Panc1 (cell line): Measurements from ENCODE around the gene GLRX. TPM values are rescaled to one million over a fixed set of nuclear protein-coding genes. Genes with fewer than 3 reads are reported as not detected.

Experiments used
- ATAC-seq: fragments of 200-7000 bp; cut with Tn5 transposase; 2 replicates; pipeline ENCODE4 v1.9.1; 2020; ENCODE audit warnings: mild to moderate bottlenecking, moderate library complexity
- BruUV-seq: library from RNA; stranded (reverse); fragments of 400-500 nt; replicated peaks from 2 replicates; lab custom pipeline; 2021; lab: Mats Ljungman, UMichigan
- CTCF ChIA-PET: fragments of 300-600 bp; sonication (Branson Sonifier 250); formaldehyde crosslinking; loops from one replicate; lab custom pipeline; 2022; ENCODE audit warnings: antibody characterized with exemption; lab: Charles Lee
- POLR2A ChIA-PET: fragments of 300-600 bp; sonication (Branson Sonifier 250); formaldehyde crosslinking; loops from one replicate; lab custom pipeline; 2022; ENCODE audit warnings: antibody characterized with exemption; lab: Charles Lee
- DNase-seq: peaks from one replicate; pipeline ENCODE4 v3.0.0-alpha.2; 2010; ENCODE audit warnings: low read depth, low spot score
- H3K27ac ChIP-seq: 2 replicates; pipeline ENCODE4 v1.5.1; 2011; ENCODE audit warnings: mild to moderate bottlenecking, low read length, inconsistent platforms
- H3K27me3 ChIP-seq: fragments of 200-500 bp; sonication (Bioruptor generic); 2 replicates; pipeline ENCODE4 v1.6.0; 2014; ENCODE audit warnings: low read length, inconsistent platforms; ENCODE audit not compliant: control insufficient read depth, insufficient read depth
- H3K36me3 ChIP-seq: fragments of 200-500 bp; sonication (Bioruptor generic); 2 replicates; pipeline ENCODE4 v1.5.1; 2014; ENCODE audit warnings: inconsistent platforms, mild to moderate bottlenecking, low read length, moderate library complexity; ENCODE audit not compliant: control insufficient read depth, insufficient read depth
- H3K4me1 ChIP-seq: 2 replicates; pipeline ENCODE4 v1.5.1; 2011; ENCODE audit warnings: inconsistent platforms, mild to moderate bottlenecking, low read length, moderate library complexity; ENCODE audit not compliant: control insufficient read depth, insufficient read depth
- H3K4me3 ChIP-seq, 2 experiments: 2 replicates each; pipeline ENCODE4 v1.5.1; 2011 to 2012; ENCODE audit warnings: low read depth in 2 of 2, low read length in 2 of 2, mild to moderate bottlenecking in 2 of 2, inconsistent platforms in 1 of 2, moderate library complexity in 1 of 2
- H3K9me3 ChIP-seq: fragments of 200-500 bp; sonication (Bioruptor generic); 2 replicates; pipeline ENCODE4 v1.5.1; 2014; ENCODE audit warnings: low read depth, mild to moderate bottlenecking, inconsistent platforms, low read length, moderate library complexity; ENCODE audit not compliant: control insufficient read depth, insufficient read depth
- POLR2AphosphoS5 ChIP-seq: IDR thresholded peaks from 2 replicates; pipeline ENCODE4 v1.6.1; 2012; ENCODE audit warnings: mild to moderate bottlenecking, low read depth, low read length, moderate library complexity
- REST ChIP-seq, 2 experiments: IDR thresholded peaks; 2 replicates each; pipeline ENCODE4 v1.6.1; 2011 to 2012; ENCODE audit warnings: low read depth in 2 of 2, control low read depth in 1 of 2, low read length in 1 of 2, mild to moderate bottlenecking in 1 of 2, moderate library complexity in 1 of 2; ENCODE audit not compliant: insufficient read depth in 1 of 2
- SIN3A ChIP-seq: IDR thresholded peaks from 2 replicates; pipeline ENCODE4 v1.6.1; 2012; ENCODE audit warnings: low read depth, mild to moderate bottlenecking, low read length, moderate library complexity, borderline replicate concordance; ENCODE audit not compliant: insufficient read depth
- TCF7L2 ChIP-seq: IDR thresholded peaks from 2 replicates; pipeline ENCODE4 v1.6.1; 2011; ENCODE audit warnings: mild to moderate bottlenecking, low read depth, low read length, inconsistent platforms
- in situ Hi-C: cut with HindIII; loops from 2 replicates; pipeline ENCODE4 v1.10.0; 2016; ENCODE audit warnings: low sequenced_read_pairs, low pct_unique_long_range_greater_than_20kb
- intact Hi-C: fragments of 100-400 bp; cut with micrococcal nuclease; formaldehyde crosslinking; loops from one replicate; pipeline ENCODE4 v1.10.0; 2022; ENCODE audit not compliant: unreplicated experiment
- total RNA-seq: library from RNA; stranded (reverse); gene quantifications from one replicate; pipeline ENCODE4 v1.2.1, GENCODE V29; 2021; ENCODE audit not compliant: unreplicated experiment
- TF ChIP-seq, protein P1 (sequence below): fragments of 450-650 bp; IDR thresholded peaks from 2 replicates; pipeline ENCODE4 v1.5.1; 2017; ENCODE audit warnings: mild to moderate bottlenecking

The GLRX gene
- total RNA-seq, 1 experiment from 2014 or later = 5.8 TPM

DNA sequence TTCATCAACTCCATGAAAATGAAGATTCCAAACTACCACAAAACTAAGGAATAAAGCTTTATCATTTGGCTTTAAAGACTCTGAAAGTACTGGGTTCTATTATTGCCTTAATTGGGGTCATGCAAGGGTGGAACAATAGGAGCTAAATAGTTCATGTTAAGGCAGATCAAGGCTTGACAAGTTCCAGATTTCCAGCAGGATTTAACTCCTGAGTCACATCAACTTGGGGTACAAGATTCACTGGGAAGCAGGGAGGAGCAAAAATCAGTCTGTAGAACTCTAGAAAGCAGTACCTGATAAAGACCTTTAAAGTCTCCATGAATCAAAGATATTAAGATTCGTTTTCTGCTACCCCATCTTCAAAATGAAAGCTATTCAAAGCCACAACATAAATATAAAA is 41.9 kb upstream of the GLRX start:
- Histone ChIP-seq H3K4me3 (no peak overlapping the region), H3K9me3 (no peaks in the 10 kb centered on the region), H3K27ac (no peak overlapping the region), H3K4me1 (peaks cover 5% of the 10 kb centered on the region; the same call in 1 of the 2 replicates), H3K36me3 (no peaks in the 10 kb centered on the region), H3K27me3 (no peaks in the 10 kb centered on the region)
- in situ Hi-C loops = no loop called here
- TF ChIP-seq REST (IDR thresholded peaks at IDR 0.05; ENCODE audit: insufficient read depth in 1 of 2, low read depth in 2 of 2, low read length in 1 of 2) (no peak), SIN3A (no peak), TCF7L2 (no peak), POLR2AphosphoS5 (no peak)
- TF ChIP-seq, protein P1, sequence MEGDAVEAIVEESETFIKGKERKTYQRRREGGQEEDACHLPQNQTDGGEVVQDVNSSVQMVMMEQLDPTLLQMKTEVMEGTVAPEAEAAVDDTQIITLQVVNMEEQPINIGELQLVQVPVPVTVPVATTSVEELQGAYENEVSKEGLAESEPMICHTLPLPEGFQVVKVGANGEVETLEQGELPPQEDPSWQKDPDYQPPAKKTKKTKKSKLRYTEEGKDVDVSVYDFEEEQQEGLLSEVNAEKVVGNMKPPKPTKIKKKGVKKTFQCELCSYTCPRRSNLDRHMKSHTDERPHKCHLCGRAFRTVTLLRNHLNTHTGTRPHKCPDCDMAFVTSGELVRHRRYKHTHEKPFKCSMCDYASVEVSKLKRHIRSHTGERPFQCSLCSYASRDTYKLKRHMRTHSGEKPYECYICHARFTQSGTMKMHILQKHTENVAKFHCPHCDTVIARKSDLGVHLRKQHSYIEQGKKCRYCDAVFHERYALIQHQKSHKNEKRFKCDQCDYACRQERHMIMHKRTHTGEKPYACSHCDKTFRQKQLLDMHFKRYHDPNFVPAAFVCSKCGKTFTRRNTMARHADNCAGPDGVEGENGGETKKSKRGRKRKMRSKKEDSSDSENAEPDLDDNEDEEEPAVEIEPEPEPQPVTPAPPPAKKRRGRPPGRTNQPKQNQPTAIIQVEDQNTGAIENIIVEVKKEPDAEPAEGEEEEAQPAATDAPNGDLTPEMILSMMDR = no peak
- BruUV-seq = no TSS peak
- intact Hi-C loops = loop anchor here (10.0 kb wide), 1 partner anchor 740 kb away; no protein-coding TSS in a partner anchor
- ChIA-PET CTCF (no interaction called here), POLR2A (no interaction called here)
- DNase-seq (no peak), ATAC-seq (no peak)

DNA sequence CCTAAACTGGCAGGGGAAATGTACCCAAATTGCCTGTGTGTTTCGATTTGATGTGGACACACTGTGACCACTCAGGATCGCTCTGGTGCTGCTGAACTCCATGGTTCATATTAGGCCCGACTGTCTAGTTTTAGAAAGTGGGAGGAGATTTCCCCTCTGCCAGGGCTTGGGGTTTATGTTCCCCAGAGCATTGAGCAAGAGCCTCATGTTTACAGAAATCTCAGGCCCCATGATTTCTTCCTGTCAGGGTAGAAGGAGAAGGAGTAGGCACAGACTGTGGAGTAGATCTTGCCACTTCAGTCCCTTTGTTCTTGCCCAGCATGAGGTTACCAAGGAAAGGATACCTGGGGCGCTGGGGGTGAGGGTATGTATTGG is 40.8 kb upstream of the GLRX start:
- no peak for ATAC-seq
- no peak overlapping the region for H3K27ac ChIP-seq

More for the DNA sequence above, 40.8 kb upstream of the GLRX start:
- Histone ChIP-seq H3K27me3 (no peaks in the 10 kb centered on the region), H3K4me3 (no peak overlapping the region), H3K4me1 (peaks cover 10% of the 10 kb centered on the region; the same call in 1 of the 2 replicates), H3K9me3 (no peaks in the 10 kb centered on the region), H3K36me3 (no peaks in the 10 kb centered on the region)
- DNase-seq = no peak
- POLR2A ChIA-PET = no interaction called here
- CTCF ChIA-PET = no interaction called here
- no TSS peak for BruUV-seq
- TF ChIP-seq SIN3A (no peak), TCF7L2 (no peak), POLR2AphosphoS5 (no peak)
- TF ChIP-seq, protein P1 = no peak
- intact Hi-C loops = loop anchor here (10.0 kb wide), 1 partner anchor 741 kb away; no protein-coding TSS in a partner anchor
- in situ Hi-C loops = no loop called here
